AG04449 (cell line): Measurements from ENCODE around the gene CALML6.

Source experiments
- CTCF ChIA-PET: fragments of 350-600 bp; formaldehyde crosslinking; extraction: SDS; loops from one replicate; lab custom pipeline; 2021; ENCODE audit warnings: antibody characterized with exemption; lab: Yijun Ruan, JAX
- POLR2A ChIA-PET: fragments of 400-600, 350-600 bp; formaldehyde crosslinking; extraction: SDS; loops from one replicate; lab custom pipeline; 2020; ENCODE audit warnings: antibody characterized with exemption, inconsistent platforms; lab: Yijun Ruan, JAX
- DNase-seq: peaks from one replicate; pipeline ENCODE4 v3.0.0-alpha.2; 2010; ENCODE audit warnings: low read depth, low spot score
- H3K4me3 ChIP-seq: 2 replicates; pipeline ENCODE4 v1.5.1; 2011; ENCODE audit warnings: low read depth, mild to moderate bottlenecking, control low read depth, low read length
- CTCF ChIP-seq: IDR thresholded peaks from one replicate; pipeline ENCODE4 v1.5.1; 2011; ENCODE audit warnings: mild to moderate bottlenecking, moderate library complexity, low read length, control low read depth, inconsistent platforms; ENCODE audit not compliant: insufficient read depth; ENCODE audit errors: missing control alignments

CALML6 gene

GRCh38 chr1:1914101-1914970 lies 724 bp upstream of the CALML6 start:
- ChIA-PET CTCF (interaction anchor here (1.4 to 4.4 kb wide), 2 partner anchors 131 to 260 kb away, joined by 3 to 13 read pairs; no protein-coding TSS in a partner anchor), POLR2A (no interaction called here)
- no peak for DNase-seq

GRCh38 chr1:1915911-1916840 lies 1.1 kb downstream of the CALML6 start:
- TF ChIP-seq CTCF: no peak
- DNase-seq: no peak
- ChIA-PET CTCF (interaction anchor here (2.1 to 4.4 kb wide), 2 partner anchors 10 to 129 kb away, joined by 8 to 13 read pairs; no protein-coding TSS in a partner anchor), POLR2A (no interaction called here)
- H3K4me3 ChIP-seq: no peak overlapping the region

More at GRCh38 chr1:1914101-1914970, 724 bp upstream of the CALML6 start:
- TF ChIP-seq CTCF: no peak
- no peak overlapping the region for H3K4me3 ChIP-seq

GRCh38 chr1:1916851-1917251 lies 1.8 kb downstream of the CALML6 start:
- no peak overlapping the region for H3K4me3 ChIP-seq
- no peak for DNase-seq
- TF ChIP-seq CTCF: no peak
- POLR2A ChIA-PET: no interaction called here
- CTCF ChIA-PET: interaction anchor here (2.1 to 4.4 kb wide), 2 partner anchors 11 to 128 kb away, joined by 8 to 13 read pairs; no protein-coding TSS in a partner anchor

DNA sequence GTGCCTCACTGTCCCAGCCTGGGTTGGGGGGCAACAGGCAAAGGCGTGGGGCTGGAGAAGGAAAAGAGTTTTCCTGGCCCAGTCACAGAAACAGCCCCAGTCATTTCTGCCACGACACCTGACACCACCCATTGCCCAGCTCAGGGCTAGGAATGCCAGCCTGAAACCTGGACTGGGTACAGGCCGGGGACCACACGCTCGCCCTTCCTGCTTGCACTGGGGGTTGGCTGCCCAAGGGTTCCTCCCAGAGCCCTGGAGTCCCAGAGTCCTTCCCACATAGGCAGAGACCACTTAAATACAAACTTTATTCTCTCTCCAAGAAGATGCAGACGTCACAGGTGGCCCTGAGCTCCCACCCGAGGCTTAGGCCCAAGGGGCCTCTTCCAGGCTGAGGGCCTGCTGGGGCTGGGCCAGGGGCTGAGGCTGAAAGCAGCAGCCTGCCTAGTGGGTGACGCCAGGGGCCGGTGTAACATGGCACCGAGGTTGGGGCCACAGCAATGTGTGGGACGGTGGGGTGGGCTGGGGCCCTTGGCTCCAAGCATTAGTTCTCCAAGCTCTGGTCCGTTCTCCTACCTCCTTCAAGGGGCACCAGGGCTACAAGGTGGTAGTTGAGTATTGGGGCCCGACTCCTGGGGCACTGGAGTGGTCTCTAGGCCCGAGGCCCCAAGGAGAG lies 2.4 kb downstream of the CALML6 start:
- DNase-seq: no peak
- ChIA-PET CTCF (interaction anchor here (1.3 to 4.4 kb wide), 3 partner anchors 9 to 128 kb away, joined by 5 to 13 read pairs (median 8); no protein-coding TSS in a partner anchor), POLR2A (no interaction called here)
- H3K4me3 ChIP-seq: no peak overlapping the region
- TF ChIP-seq CTCF: no peak

- TF ChIP-seq CTCF: no peak
- DNase-seq: no peak
- POLR2A ChIA-PET: no interaction called here
- H3K4me3 ChIP-seq: peak overlapping the region; percentile 54
- CTCF ChIA-PET: interaction anchor here (1.3 to 4.4 kb wide), 3 partner anchors 10 to 127 kb away, joined by 5 to 13 read pairs (median 8); no protein-coding TSS in a partner anchor
Observed at GRCh38 chr1:1917995-1918900, 3.2 kb downstream of the CALML6 start.
